ENCODE data around the gene ADAMTSL3.

DNA sequence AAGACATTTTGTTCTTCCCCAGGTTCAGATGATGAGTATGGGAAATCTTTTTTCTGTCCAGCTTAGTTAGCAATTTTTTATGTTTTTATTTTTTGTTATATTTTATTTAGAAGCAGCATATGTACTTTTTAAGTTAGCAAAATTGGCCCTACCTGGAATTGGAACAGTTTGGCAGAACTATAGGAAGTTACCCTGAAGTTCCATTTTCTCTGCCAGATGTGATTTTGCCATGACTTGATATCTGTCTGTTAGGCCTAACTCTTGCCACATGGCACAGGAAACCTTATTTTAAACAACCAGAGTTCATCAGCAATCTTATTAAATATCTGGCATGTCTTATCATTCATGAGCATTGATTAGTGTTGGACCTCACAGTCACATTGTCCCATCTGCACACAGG lies 67.1 kb downstream of the ADAMTSL3 start:
- TF ChIP-seq CTCF (IDR thresholded peaks at IDR 0.05 in 2 of 3, conservative IDR thresholded peaks at IDR 0.05 in 1 of 3; ENCODE audit: borderline replicate concordance in 1 of 3, insufficient read depth in 1 of 3, low read depth in 2 of 3, low read length in 2 of 3) (no peak), TCF7L2 (IDR thresholded peaks at IDR 0.05; ENCODE audit: borderline replicate concordance, extremely low read depth, insufficient read depth, insufficient read length) (no peak), EZH2phosphoT487 (IDR thresholded peaks at IDR 0.05; ENCODE audit: borderline replicate concordance) (no peak), EZH2 (IDR thresholded peaks at IDR 0.05) (no peak), POLR2A (IDR thresholded peaks at IDR 0.05; ENCODE audit: borderline replicate concordance, extremely low read depth, insufficient read depth, insufficient read length) (no peak), SRF (IDR thresholded peaks at IDR 0.05; ENCODE audit: low read depth) (no peak), YY1 (IDR thresholded peaks at IDR 0.05; ENCODE audit: extremely low read depth, insufficient replicate concordance, low read depth, low read length) (no peak), REST (IDR thresholded peaks at IDR 0.05; ENCODE audit: low read depth) (no peak), JUND (IDR thresholded peaks at IDR 0.05) (no peak), ZFX (IDR thresholded peaks at IDR 0.05) (no peak), SP1 (IDR thresholded peaks at IDR 0.05; ENCODE audit: low read depth) (no peak), ZNF274 (IDR thresholded peaks at IDR 0.05; ENCODE audit: low read depth, low read length) (no peak), CEBPB (IDR thresholded peaks at IDR 0.05; ENCODE audit: low read depth) (no peak), SIN3A (IDR thresholded peaks at IDR 0.05; ENCODE audit: low read depth) (no peak)

Measured in HCT116 (cell line).